Fibroblast of villous mesenchyme (primary cell): Measurements from ENCODE around the gene MTHFD1L. TPM values are rescaled to one million over a fixed set of nuclear protein-coding genes. Genes with fewer than 3 reads are reported as not detected.

ENCODE experiments used
- DNase-seq: peaks from one replicate; pipeline ENCODE4 v3.0.0-alpha.2; 2010; ENCODE audit warnings: low read depth
- H3K4me3 ChIP-seq: 2 replicates; pipeline ENCODE4 v1.5.1; 2011; ENCODE audit warnings: low read depth, mild to moderate bottlenecking, low read length
- total RNA-seq: library from RNA; depleted of rRNA; stranded (reverse); fragments of >200 nt; gene quantifications from 2 replicates; pipeline ENCODE4 v1.2.3, GENCODE V29; 2012
- TF ChIP-seq, protein P1 (sequence below): IDR thresholded peaks from 2 replicates; pipeline ENCODE4 v1.5.1; 2012; ENCODE audit warnings: low read depth, mild to moderate bottlenecking, low read length; ENCODE audit not compliant: insufficient read depth

The MTHFD1L gene
- total RNA-seq, 1 donor: 43.2 TPM

DNA sequence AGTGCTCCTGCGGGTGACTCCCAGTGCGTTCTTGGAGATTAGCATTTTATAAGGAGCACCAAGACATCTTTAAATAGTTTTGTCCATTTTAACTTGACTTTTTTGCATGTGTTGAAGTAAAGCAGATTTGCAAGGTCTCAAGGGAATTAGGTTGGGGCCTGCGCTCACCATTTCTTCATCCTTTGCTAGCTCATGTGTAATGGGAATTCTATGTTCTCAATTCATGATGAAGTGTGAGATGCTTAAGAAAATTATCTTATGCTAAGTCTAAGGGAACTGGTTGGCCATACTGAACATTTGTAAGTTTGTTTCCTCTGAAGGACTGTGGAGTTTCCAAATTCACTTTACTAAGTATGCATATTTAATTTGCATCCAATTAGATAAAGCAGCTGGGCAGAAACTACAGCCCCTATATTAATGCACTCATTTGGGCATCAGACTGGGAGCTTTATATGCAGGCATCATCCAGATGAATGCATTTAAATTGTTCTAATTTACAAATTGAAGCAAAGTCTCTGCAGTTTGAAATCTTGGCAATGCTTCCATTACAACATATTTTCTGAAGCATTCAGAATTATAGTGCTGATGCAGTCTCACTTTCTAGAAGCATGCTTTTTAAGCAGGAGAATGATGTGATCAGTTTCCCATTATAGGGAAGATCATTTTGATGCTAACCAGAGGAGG lies 266.0 kb downstream of the MTHFD1L start:
- TF ChIP-seq, protein P1, sequence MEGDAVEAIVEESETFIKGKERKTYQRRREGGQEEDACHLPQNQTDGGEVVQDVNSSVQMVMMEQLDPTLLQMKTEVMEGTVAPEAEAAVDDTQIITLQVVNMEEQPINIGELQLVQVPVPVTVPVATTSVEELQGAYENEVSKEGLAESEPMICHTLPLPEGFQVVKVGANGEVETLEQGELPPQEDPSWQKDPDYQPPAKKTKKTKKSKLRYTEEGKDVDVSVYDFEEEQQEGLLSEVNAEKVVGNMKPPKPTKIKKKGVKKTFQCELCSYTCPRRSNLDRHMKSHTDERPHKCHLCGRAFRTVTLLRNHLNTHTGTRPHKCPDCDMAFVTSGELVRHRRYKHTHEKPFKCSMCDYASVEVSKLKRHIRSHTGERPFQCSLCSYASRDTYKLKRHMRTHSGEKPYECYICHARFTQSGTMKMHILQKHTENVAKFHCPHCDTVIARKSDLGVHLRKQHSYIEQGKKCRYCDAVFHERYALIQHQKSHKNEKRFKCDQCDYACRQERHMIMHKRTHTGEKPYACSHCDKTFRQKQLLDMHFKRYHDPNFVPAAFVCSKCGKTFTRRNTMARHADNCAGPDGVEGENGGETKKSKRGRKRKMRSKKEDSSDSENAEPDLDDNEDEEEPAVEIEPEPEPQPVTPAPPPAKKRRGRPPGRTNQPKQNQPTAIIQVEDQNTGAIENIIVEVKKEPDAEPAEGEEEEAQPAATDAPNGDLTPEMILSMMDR: no peak
- H3K4me3 ChIP-seq: no peak overlapping the region
- no peak for DNase-seq

DNA sequence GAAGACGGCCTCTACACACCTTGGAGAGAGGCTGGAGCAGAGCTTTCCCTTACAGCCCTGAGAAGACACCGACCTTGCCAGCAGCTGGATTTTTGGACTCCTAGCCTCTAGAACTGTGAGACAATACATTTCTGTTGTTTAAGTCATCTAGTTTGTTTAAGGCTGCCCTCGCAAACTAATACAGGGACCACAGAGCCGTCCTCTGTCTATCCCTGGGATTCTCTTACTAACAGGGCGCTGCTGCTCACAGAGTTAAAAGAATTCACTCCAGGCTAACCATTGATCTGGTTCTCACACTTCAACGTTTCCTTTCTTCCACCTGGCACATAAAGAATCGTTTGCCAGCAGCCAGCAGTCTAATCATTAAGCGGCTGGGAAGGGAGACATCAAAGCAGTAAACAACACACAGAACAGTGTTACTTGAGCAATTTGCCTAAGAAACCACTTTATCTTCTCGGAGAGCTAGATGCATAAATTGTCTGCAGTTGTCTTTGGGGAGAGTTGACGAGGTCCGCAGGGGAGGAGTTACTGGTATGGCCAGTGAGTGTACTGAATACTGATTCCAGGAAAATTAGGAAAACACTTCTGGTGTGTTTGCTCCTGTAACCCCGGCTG lies 270.7 kb downstream of the MTHFD1L start:
- peak; percentile 37 for DNase-seq
- TF ChIP-seq, protein P1: no peak
- H3K4me3 ChIP-seq: no peak overlapping the region

DNA sequence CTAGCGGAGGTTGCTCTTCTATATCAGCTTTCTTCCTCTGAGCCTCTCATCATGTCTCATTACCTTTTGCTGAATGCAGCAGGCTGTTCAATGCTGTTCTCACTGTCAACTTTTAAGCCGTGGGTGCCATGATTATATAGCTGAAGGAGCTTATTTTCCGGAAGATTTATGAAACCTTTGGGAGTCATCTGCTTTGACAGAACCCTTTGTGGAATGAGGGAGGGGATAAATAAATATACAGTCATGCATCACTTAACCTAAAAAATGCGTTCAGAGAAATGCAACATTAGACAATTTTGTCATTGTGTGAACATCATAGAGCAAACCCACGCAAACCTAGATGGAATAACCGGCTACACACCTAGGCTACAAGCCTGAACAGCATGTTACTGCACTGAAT lies 272.0 kb downstream of the MTHFD1L start:
- no peak for DNase-seq
- TF ChIP-seq, protein P1: no peak
- H3K4me3 ChIP-seq: no peak overlapping the region

DNA sequence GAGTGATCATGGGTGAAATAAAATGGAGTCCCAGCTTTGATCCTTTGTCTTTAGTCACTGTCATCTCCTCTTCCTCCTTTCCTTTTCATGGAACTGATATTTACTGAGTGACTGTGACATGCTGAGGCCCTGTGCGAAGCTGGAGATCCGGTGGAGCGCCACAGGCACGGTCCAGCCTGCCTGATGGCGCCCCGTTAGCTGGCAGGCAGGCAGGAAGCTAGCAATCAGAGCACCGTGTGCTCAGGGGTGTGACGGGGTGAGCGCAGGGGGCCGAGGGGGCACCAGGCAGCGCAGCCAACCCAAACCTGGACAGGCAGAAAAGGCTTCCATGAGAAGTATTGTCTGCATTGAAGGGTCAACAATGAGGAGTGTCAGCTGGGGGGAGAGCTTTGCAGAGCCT lies 274.0 kb downstream of the MTHFD1L start:
- TF ChIP-seq, protein P1: no peak
- no peak for DNase-seq
- no peak overlapping the region for H3K4me3 ChIP-seq

DNA sequence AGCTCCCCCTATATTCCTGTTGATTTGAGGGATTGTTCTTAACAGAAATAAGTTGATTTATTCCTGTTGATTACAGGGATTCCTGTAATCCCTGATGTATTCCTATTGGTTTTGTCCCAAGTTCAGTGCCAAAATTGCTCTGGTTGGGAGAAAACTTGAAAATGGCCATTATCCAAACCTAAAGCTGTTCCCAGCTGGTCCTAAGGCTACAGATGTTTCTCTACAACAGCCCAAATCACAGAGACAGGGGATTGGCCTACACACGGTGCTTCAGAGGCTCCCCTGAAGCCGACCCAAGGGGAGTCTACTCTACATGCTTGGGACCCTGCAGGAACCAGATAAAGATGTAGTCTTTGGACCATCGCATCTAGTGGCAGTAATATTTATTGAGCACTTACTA lies 275.3 kb downstream of the MTHFD1L start:
- TF ChIP-seq, protein P1: no peak
- no peak overlapping the region for H3K4me3 ChIP-seq
- no peak for DNase-seq

DNA sequence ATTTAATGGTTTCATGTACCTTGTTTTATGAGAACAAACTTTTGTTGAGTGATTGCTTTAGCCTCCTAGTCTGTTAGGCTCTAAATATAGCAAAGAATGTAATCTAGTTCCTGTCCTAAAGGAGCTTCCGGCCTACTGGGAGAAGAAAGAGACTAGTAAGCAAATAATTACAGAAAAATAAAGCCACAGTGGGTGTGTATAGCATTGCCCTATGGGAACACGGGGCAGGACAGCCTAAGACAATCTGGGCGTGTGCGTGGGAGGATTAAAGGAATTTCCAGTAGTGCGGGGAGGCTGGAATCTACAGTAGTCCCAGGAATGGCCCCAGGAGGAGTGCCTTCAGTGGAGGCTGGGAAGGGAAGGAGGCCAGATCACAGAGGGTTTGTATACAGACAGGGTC lies 276.2 kb downstream of the MTHFD1L start:
- DNase-seq: peak; percentile 70
- TF ChIP-seq, protein P1: no peak

More for the DNA sequence above, 276.2 kb downstream of the MTHFD1L start:
- no peak overlapping the region for H3K4me3 ChIP-seq
